GM19351 (cell line): ENCODE results near the gene NAV1.
"Not testable (repeated sequence)": the region's sequence is repeated elsewhere in the genome, so short reads cannot be mapped to it uniquely, and the experiment has no call there.

Experiments
- ATAC-seq: cut with Tn5 transposase; IDR thresholded peaks from one replicate; pipeline ENCODE4 v1.9.1; 2021; ENCODE audit warnings: mild to moderate bottlenecking, moderate library complexity; ENCODE audit not compliant: unreplicated experiment

Gene NAV1

GRCh38 chr1:201542309-201543035, 3.5 kb downstream of the NAV1 start:
- no peak for ATAC-seq

- ATAC-seq, result no peak
Observed at GRCh38 chr1:201543871-201544642, 5.1 kb downstream of the NAV1 start.

- no peak for ATAC-seq
Observed at GRCh38 chr1:201544710-201545109, 5.8 kb downstream of the NAV1 start.

DNA sequence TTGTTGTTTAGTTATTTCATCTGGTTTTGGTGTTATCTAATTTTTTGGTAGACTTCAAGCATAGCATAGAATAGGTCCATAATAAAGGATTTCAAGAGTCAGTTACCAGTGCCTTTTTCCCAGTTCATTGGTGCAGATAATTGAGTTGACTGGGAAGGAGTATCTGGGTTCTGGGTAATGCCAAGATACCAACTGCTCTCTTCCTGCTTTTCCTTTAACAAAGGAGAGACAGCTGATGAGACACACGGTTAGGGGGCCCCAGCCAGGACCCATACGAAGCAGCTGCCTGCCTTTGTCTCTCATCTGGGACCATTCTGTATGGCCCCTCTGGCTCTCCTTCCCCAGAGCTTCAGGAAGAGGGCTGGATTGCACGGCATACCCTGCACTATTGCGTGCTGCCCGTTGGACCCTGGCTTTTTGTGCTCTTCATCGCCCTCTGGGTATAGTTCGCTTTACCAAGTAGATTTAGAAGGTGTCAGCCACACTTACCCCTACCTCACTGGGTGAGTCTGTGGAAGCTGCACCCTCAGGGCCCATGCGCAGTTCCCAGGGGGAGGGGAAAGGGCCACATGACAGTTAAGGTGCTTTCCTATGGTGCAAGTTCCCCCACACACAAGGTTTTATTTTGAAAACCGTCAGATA, 7.0 kb downstream of the NAV1 start:
- no peak for ATAC-seq

DNA sequence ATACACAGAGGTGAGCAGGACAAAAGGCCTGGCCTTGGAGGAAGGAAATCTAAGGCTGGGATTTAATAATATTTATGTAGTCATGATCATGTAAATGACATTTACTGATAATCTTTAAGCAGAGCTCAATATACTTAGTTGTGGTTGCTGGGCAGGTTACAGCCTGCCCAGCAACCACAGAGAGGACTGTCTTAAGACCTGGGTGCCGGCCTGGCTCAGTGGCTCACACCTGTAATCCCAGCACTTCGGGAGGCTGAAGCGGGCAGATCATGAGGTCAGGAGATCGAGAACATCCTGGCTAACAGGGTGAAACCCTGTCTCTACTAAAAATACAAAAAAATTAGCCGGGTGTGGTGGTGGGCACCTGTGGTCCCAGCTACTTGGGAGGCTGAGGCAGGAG, 10.6 kb downstream of the NAV1 start:
- ATAC-seq, result not testable (repeated sequence)

DNA sequence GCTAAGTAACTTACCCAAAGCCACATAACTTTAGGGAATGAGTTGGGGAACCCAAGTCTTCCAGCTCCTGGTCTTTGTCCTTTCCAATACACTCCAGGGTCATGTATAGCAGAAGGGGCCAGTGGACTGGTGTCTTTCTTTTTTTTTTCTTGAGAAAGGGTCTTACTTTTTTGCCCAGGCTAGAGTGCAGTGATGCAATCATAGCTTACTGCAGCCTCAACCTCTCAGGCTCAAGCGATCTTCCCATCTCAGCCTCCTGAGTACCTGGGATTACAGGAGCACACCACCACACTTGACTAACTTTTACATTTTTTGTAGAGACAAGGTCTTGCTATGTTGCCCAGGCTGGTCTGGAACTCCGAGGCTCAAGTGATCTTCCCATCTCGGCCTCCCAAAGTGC, 12.2 kb downstream of the NAV1 start:
- ATAC-seq, result no peak

- ATAC-seq, result no peak
Observed at GRCh38 chr1:201551877-201552731, 13.2 kb downstream of the NAV1 start.

DNA sequence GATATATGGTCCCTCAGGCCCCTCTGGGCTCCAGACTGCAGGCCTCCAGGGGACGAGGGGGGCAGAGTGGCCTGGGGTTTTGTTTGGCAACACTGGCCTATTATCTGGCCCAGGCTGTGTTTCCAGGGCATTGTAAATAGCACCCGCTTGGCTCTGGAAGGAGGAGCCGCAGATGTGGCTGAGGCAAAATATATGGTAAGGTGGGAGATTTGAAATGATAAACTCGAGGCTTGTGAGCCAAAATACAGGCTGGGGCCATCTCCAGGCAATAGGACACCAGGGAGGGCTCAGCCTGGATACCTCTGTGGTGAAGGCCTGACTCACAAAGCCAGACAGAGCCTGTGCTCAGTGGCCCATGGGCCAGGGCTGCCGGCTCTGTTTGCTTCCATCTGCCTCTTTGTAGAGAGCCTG, 14.0 kb downstream of the NAV1 start:
- ATAC-seq, result no peak

GRCh38 chr1:201553496-201554189, 14.7 kb downstream of the NAV1 start:
- ATAC-seq, result no peak

- no peak for ATAC-seq
Observed at GRCh38 chr1:201554190-201554600, 15.3 kb downstream of the NAV1 start.

GRCh38 chr1:201554789-201555592, 16.1 kb downstream of the NAV1 start:
- ATAC-seq, result no peak

DNA sequence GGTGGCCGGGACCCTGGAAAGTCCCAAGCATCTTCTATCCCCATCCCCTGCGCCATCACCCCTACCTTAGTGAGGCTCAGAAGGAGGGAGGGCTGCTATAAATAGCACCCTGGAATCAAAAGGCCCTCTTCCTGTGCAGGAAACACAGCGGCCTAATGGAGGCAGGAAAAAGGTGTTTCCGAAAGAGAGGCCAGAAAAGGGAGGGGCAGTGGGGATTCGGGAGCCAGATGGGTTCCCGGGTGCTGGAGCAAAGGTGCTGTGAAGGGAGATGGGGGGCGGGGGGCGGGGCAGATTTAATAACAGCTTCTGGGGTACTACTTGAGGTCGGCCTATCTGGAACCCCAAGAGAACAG, 16.6 kb downstream of the NAV1 start:
- ATAC-seq, result no peak

DNA sequence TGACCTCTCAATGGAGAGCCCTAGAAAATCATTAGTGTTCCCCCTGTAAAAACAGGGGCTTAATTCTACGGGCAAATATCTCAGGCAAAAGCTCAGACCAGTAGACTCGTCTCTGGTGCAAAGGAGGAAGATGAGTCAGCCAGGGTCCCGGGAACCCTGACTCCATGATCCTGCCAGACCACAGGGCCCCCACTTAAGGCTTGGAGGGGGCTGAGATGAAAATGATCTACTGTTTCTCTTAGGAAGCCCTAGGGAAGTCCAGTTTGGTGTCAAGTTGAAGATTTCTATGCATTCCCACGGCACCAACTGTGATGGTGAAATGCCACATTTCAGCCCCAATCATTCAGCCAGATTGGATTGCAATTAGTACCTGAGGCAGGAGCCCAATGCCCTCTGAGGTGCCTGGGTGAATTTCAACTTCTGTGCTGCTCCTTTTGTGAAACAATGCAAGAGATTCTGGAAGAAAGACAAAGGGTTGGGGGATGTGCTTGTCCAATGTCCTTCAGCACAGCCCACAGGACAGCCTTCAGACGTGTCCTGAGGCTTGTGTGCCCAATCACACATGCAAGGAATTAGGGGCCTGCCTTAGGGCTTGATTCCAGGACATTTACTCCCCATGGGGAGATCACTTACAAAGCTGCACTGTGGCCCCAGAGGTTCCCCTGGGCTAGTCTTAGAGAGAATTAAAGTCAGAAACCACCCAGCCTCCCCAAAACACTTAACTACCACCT, 18.1 kb downstream of the NAV1 start:
- no peak for ATAC-seq

- no peak for ATAC-seq
Observed at GRCh38 chr1:201557572-201557958, 18.6 kb downstream of the NAV1 start.

DNA sequence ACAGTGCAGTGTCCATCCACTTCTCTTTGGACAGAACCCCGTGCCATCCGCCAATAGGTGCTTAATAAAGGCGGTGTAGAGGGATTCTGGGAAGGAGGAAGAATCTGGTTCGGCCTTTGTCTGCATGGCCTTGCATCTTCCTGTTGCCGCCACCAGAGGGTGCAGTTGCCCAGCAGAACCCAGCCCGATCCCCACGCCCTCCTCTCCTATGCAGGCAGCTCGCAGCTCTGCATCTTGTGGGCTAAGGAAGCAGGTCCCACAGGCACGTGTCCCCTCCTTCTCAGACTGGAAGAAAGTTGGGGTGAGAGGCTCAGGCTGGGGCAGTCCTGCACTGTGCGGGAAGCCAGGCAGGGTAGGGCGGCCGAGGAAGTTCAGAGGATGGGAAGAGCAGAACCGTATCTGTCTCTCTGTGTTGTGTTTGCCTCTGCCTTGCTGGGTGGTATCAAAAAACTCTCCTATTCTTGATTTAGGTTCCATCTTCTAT, 20.8 kb downstream of the NAV1 start:
- ATAC-seq, result peak; percentile 77

GRCh38 chr1:201560328-201561194, 21.6 kb downstream of the NAV1 start:
- ATAC-seq, result no peak

GRCh38 chr1:201561195-201561564, 22.3 kb downstream of the NAV1 start:
- ATAC-seq, result no peak

DNA sequence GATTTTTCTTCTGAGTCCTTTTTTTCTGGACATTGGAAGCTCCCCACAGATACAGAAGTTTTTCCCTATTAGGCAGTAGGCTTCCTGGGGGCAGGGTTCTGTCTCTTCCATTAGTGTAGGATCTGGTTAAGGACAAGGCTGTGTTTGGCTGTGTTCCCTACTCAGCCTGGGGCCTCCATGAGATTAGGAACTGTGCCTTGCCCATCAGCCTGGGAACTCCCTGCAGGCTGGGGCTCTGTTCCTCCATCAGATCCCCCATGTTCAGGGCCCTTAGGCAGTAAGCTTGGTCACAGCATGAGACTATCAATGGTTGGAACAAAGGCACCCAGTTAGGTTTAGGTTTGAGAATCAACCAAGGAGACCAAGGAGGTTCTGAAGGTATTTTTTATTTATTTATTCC, 22.7 kb downstream of the NAV1 start:
- ATAC-seq, result no peak
